Limb (tissue), 2 donors: ENCODE data around the gene GAMT.
"Not testable (repeated sequence)": the region's sequence is repeated elsewhere in the genome, so short reads cannot be mapped to it uniquely, and the experiment has no call there.

Experiments
- DNase-seq, 2 donors: peaks; one replicate each; pipeline ENCODE4 v3.0.0-alpha.2; 2016; ENCODE audit errors: extremely low spot score in 2 of 2

GAMT gene

DNA sequence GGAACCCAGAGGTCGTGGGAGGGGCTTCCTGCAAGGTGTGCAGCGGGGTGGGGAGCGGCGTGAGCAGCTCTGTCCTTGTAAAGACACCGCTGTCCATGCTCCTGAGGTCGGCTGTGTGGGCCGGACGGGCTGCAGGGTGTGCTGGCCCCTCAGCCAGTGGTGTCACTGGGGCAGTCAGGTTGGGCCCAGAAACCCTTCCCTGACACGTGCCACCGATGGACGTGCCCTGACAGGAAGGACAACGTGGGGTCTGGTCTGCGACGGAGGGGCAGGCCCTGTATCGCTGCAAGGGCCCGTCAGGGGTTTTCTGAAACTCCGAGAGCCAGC is 32.7 kb upstream of the GAMT start:
- DNase-seq: no peak

- DNase-seq: no peak
Observed at GRCh38 chr19:1433119-1434039, 32.0 kb upstream of the GAMT start.

DNA sequence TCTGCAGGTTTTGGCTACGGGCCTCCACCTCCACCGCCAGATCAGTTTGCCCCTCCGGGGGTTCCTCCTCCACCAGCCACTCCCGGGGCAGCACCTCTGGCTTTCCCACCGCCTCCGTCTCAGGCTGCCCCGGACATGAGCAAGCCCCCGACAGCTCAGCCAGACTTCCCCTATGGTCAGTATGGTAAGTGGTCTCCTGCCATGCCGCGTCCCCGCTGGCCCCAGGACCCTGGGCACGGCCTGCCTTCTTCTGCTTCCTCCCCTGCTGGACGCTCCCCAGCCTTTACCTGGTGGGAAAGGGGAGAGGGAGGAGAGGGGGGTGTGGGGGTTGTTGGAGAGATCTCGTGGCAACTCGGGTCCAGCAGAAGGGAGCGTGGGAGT is 31.2 kb upstream of the GAMT start:
- no peak for DNase-seq

DNA sequence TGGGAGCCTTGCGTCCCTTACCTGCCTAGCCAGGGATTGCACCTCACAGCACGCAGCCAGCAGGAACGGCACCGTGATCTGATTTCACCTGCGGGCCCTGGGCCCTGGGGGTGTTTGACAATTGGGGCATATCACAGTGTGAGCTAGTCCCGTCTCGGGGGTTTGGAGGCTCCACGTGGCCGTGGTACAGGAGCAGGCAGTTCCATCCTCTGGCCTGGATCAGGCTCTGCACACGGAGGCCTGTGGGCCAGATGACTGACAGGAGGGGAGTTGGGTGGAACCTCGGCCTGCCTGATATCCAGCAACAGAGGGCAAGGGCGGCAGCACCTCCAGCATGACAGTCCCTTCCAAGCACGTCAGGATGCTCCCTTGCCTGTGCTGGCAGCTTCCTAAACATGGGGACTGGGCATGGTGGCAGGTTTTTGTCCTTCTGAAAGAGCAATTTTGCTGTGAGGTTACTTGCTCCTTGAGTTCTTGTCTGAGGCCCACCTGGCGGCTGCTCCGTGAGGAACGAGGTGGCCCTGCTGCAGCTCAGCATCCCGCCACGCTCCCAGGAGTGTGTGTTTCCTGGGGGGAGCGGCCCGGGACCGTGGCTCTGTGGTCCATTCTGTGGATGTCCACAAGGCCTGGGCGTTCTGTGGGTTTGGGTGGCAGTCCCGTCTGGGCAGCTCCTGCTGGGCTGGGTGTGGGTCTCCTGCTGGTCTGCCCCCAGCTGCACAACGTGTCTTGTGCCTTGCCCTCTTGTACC is 30.6 kb upstream of the GAMT start:
- DNase-seq: no peak

DNA sequence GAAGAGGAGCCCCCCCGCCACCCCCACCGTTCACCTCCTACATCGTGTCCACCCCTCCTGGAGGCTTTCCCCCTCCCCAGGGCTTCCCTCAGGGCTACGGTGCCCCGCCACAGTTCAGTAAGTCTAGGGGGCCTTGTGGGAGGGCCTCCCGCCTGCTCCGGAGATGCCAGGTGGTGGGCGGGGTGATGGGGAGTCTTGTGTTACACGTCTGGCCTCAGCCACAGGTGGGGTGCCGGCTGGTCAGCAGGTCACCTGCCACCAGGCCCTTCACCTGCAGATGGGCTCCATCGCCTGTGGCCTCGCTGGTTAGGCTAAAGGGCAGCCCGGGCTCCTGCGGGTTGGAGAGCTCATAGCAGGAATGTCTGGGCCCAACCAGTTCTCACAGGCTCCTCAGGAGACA is 28.9 kb upstream of the GAMT start:
- DNase-seq: no peak

DNA sequence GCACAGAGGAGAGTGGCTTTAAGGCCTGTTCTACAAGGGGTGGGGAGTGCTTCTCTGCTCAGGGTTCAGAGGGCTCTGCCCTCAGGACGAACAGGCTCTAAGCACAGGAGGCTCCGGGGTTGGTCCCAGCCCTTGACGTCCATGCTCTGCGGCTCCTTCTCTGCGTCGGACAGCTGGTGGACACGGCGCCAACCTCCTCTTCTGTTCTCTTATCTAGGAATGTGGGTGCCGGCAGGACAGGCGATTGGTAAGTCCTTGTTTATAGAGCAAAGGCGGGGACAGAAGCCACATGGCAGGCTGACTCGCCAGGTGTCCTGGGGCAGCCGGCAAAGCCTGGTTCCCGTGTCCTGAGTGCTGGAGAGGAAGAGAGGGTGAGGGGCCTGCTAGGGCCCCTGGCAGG is 28.4 kb upstream of the GAMT start:
- DNase-seq: no peak

DNA sequence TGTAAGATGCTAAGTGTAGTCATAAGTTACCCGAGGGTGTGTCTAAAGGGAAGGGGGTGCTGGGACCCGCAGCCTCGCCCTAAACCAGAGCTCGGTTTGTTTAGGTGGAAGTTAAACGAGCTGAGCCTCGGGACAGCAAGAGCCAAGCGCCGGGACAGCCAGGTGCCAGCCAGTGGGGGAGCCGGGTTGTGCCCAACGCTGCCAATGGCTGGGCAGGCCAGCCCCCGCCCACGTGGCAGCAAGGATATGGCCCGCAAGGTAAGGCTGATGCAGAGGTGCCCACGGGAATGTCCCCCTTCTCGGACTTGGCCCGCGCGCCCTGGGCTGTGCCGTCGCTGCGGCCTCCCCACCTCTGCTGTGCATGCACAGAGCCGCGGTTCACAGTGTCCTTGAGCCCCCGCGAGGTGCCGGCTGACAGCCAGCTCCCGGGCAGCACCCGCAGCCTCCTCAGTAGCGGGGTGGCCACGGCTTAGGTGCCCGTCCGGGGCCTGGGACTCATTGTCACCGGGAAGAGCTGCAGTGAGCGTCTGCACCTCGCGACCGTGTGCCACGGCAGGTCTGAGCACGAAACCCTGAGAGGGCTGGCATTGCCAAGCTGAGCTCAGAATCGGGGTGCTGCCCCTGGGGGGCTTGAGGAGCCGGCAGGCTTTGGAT is 27.5 kb upstream of the GAMT start:
- no peak for DNase-seq

- DNase-seq: no peak
Observed at GRCh38 chr19:1427221-1427920, 26.0 kb upstream of the GAMT start.

GRCh38 chr19:1426736-1427135 is 25.4 kb upstream of the GAMT start:
- no peak for DNase-seq

GRCh38 chr19:1425902-1426301 is 24.6 kb upstream of the GAMT start:
- no peak for DNase-seq

- no peak for DNase-seq
Observed at GRCh38 chr19:1425102-1425837, 23.9 kb upstream of the GAMT start.

- DNase-seq: no peak
Observed at GRCh38 chr19:1424192-1424955, 23.0 kb upstream of the GAMT start.

- DNase-seq: no peak
Observed at GRCh38 chr19:1423436-1424191, 22.3 kb upstream of the GAMT start.

- no peak for DNase-seq
Observed at GRCh38 chr19:1422943-1423342, 21.6 kb upstream of the GAMT start.

DNA sequence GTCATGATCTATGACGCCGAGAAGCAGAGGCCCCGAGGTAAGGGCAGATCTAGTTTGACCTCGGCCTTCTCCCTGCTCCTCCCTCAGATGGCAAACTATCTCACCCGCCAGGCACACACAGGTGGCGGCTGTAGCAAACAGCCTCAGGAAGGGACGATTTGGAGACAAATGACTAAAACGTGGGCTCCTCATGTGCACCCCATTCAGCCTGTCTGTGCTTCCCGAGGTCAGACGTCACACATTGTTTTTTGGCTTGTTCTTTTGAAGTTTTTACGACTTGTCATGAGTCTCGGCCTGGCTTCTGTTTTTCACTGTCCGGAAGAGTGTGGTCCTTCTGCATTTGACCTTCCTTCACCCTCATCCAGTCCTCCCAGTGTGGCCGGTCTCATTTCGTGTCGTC is 21.0 kb upstream of the GAMT start:
- no peak for DNase-seq

GRCh38 chr19:1421958-1422305 is 20.6 kb upstream of the GAMT start:
- DNase-seq: no peak

DNA sequence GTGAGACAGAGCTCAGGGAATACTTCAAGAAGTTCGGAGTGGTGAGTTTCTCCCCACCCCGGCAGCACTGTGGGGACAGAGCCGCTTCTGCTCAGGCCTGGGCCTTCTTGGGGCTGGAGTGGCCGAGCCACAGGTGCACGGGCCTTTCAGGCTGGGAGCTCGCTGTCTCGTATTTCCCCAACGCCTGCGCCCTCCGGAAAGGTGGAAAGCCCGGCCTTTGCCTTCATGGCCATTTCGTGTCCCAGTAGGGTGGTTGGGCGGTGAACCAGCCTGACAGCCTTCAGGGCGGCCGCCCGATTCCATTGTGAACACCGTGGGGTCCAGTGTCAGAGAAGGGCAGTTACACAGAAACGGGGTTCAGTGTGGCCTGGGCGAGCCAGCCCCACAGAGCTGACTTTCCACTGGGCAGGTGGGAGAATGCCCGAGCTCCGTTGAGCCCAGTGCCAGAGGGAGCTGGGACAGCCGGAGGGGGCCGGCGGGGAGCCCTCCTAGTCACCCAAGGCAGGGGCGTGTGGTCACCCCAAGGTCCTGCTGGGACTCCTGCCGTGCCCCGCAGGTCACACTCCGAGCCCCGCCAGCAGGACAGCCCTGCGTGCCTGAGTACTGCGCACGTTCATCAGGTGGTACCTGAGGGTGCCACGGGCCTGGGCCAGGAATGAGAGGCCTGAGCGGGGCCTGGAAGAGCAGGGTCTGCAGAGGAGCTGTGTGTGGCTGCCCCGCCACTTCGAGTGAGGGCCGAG is 20.0 kb upstream of the GAMT start:
- DNase-seq: no peak

DNA sequence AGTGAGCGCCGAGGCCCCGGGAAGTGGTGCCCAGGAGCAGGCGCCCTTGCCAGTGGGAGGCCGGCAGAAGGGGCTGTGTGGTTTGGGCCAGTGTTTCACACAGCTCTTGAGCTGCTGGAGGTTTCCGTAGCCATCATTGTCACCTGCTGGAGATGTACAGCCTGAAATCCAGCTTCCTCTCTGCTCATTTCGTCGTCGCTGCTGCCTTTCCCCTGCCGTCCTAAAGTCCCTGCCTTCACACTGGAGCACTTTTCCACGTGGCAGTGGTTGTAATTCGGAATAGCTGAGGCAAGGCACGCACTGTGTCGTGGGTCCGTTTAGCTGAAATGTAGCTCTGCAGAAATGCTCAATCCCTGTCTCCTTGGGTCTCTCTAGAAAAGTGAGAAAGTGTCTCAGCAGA is 19.2 kb upstream of the GAMT start:
- no peak for DNase-seq

DNA sequence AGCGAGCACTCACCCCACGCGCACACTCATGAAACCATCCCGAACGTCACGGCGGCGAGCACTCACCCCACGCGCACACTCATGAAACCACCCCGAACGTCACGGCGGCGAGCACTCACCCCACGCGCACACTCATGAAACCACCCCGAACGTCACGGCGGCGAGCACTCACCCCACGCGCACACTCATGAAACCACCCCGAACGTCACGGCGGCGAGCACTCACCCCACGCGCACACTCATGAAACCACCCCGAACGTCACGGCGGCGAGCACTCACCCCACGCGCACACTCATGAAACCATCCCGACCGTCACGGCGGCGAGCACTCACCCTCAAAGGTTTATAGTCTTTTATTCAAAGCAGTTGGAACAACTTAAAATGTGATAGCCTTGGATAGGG is 18.7 kb upstream of the GAMT start:
- not testable (repeated sequence) for DNase-seq
